ENCODE measurements around the gene CHI3L1.
A peak's percentile ranks its signal among the peaks of the same experiment; 100 is the strongest.

CHI3L1 gene

DNA sequence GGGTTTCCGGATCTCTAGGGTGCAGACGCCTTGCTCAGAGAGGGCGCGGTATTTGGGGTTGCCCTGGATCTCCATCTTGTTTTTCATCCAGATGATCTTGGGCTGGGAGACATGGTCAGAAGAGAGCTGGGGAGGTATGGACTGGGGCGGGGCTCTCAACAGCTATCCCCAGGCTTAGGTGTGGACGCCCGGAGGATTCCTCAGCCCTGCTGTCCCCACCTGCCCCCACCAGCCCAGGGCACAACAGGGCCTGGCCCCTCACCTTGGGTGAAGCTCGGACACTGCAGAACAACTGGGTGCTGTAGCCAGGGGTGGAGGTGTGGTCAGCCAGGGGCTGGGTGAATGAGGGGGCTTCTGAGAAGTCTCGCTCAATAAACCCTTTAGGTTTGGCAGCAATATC is 17.5 kb downstream of the CHI3L1 start:
- DNase-seq (ENCODE audit: low spot score) = no peak

DNA sequence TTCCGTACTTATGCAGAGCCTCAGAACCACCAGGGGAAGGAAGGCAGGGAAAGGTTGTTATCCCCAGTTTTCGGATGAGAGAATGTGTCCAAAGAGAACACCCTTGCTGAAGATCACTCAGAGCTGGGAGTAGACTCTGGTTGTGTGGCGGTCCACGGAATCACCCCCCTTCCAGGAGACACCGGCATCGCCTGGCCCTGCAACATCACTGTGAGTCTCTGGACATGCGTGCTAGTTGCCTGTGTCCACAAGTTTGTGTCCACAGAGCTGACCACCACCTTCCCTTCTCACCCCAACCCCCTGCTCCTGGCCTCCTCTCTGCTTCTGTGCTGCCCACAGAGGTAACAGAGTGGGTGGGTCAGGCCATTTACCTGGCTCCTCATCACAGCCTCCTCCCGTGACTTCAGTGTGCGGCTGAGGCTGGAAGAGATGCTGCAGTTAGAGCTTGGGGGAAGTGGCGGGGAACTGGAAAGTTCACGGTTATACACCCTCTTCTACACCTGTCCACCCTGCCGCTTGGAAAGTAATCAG is 18.2 kb downstream of the CHI3L1 start:
- DNase-seq (ENCODE audit: low spot score) = no peak

DNA sequence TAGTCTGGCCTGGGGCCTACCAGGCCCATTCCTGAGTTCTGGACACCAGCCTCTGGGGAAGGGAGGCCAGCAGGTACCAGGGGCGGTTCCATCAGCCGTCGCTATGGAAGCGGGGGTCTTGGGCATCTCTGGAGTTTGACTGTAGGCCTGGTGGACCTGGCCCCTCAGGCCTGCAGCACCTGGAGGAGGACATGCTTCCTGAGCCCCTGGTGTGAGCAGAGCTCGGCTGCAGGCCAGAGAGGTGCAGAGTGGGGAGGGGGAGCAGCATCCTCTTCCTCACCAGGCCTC is 18.6 kb downstream of the CHI3L1 start:
- no peak for DNase-seq (ENCODE audit: low spot score)

DNA sequence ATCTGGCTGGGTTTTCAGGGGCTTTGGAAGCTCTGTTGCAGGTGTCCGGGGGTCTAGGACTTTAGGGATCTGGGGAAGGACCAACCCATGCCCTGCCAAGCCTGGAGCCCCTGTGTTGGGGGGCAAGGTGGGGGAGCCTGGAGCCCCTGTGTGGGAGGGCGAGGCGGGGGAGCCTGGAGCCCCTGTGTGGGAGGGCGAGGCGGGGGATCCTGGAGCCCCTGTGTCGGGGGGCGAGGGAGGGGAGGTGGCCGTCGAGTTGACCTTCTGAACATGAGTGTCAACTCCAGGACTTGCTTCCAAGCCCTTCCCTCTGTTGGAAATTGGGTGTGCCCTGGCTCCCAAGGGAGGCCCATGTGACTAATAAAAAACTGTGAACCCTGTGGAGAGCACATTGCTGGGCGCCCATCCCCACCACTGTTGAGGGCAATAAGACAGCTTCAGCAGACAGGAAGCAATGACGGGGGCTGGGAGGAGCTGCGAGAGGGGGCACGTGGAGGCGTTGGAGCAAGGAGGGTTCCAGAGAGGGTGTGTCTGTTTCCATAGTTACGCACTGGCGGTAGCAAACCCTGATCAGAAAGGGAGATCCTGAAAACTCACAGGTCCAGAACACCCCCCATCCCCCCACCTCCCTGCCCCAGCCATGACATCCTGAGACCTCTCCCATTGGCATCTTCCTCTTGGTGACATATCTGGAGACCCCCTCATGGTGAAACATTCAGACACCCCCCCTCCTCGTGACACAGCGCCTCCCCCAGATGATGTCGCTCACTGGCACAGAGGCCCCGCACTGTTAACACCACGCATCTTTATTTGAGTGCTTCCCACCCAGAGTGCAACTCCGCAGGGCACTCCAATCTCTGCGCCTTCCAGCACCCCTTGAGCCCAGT is 19.2 kb downstream of the CHI3L1 start:
- DNase-seq (ENCODE audit: low spot score) = no peak

DNA sequence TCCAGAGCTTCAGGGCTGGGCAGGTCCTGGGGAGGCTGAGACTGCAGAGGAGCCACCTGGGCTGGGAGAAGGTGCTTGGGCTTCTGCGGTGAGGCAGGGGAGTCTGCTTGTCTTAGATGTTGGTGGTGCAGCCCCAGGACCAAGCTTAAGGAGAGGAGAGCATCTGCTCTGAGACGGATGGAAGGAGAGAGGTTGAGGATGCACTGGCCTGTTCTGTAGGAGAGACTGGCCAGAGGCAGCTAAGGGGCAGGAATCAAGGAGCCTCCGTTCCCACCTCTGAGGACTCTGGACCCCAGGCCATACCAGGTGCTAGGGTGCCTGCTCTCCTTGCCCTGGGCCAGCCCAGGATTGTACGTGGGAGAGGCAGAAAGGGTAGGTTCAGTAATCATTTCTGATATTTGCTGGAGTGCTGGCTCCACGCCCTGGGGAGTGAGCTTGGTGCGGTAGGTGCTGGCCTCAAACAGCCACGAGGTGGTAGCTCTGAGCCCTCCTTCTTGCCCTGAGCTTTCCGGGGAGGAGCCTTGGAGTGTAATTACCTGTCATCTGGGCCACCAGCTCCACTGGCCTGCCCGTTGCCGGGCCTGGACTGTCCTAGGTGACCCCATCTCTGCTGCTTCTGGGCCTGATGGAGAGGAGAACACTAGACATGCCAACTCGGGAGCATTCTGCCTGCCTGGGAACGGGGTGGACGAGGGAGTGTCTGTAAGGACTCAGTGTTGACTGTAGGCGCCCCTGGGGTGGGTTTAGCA is 20.1 kb downstream of the CHI3L1 start:
- peak; percentile 63 for DNase-seq (ENCODE audit: low spot score)

DNA sequence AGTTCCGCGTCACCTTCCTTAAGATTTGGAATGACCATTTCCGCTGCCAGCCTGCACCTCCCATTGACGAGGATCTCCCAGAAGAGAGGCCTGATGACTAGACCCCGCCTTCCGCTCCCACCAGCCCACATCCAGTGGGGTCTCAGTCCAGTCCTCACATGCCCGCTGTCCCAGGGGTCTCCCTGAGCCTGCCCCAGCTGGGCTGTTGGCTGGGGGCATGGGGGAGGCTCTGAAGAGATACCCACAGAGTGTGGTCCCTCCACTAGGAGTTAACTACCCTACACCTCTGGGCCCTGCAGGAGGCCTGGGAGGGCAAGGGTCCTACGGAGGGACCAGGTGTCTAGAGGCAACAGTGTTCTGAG is 20.7 kb downstream of the CHI3L1 start:
- no peak for DNase-seq (ENCODE audit: low spot score)

DNA sequence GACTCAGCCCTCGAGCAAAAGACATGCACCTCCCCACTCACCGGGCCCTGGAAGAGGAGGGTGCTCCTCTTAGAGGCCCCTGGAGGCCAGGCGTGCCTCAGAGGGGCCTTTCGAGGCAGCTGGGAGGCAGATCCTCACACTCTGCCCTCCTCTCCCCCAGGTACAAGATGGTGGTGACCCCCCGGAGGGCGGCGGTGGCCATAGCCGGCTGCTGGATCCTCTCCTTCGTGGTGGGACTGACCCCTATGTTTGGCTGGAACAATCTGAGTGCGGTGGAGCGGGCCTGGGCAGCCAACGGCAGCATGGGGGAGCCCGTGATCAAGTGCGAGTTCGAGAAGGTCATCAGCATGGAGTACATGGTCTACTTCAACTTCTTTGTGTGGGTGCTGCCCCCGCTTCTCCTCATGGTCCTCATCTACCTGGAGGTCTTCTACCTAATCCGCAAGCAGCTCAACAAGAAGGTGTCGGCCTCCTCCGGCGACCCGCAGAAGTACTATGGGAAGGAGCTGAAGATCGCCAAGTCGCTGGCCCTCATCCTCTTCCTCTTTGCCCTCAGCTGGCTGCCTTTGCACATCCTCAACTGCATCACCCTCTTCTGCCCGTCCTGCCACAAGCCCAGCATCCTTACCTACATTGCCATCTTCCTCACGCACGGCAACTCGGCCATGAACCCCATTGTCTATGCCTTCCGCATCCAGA is 21.3 kb downstream of the CHI3L1 start:
- no peak for DNase-seq (ENCODE audit: low spot score)

DNA sequence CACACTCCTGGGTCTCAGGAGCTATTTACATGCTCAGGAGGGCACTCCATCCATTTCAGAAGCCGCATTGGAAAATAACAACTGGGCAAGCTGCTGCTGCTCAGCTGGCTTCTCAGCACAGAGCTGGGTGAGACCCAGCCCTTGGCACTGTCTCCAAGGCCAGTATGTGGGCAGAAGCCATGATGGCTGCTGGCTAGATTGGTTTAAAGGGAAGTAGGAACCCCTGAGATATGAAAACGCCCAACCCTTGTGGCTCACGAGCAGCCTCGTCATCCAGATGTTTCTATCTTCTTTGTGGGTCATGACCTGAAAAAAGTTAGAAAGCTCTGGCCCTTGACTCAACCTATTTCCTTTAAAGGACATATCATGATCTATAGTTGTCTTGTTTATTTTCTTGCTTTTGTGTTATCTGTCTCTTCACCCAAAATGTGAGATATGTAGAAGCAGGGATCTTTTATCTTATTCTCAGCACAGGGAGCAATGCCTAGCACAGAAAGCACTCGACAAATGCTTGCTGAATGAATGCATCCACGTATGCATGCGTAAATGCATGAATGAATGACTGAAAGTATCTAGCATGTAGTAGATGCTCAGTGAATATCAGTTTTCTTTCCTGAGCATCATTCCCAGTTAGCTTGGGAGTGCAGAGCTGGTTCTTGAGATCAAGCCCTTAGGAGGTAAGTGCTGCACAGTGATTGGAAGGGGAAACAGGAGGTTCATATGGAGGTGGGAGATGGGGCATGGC is 22.4 kb downstream of the CHI3L1 start:
- no peak for DNase-seq (ENCODE audit: low spot score)

DNA sequence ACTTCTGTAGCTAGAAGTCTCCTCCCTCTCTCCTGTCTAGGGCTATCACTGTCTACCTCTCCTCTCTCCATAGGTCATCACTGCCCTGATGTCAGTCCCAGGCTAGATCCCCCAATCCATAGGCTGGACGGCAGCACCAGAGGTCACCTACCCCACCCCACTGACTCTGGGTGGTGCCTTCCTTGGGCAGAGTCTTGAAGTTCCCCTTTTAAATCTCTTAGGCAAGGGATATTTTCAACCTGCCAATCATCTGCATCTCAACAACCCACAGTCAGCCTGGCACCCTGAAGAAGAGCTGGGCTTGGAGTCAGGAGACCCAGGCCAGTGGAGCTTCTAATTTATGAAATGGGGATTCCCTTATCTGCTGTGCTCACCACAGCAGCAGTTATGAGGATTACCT is 24.1 kb downstream of the CHI3L1 start:
- no peak for DNase-seq (ENCODE audit: low spot score)

DNA sequence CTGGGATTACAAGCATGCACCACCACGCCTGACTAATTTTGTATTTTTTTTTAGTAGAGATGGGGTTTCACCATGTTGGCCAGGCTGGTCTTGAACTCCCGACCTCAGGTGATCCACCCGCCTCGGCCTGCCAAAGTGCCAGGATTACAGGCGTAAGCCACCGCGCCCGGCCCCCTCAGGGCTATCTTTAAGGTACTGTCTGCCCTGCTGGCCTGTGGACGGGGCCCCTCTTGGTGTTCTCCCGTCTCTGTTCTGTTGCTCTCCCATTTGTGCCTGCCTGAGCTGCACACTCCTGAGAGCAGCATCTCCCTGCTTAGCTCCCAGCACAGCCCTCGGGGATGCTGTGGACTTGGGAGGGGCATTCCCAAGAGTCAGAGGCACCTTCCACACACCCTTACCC is 24.8 kb downstream of the CHI3L1 start:
- DNase-seq (ENCODE audit: low spot score) = no peak

DNA sequence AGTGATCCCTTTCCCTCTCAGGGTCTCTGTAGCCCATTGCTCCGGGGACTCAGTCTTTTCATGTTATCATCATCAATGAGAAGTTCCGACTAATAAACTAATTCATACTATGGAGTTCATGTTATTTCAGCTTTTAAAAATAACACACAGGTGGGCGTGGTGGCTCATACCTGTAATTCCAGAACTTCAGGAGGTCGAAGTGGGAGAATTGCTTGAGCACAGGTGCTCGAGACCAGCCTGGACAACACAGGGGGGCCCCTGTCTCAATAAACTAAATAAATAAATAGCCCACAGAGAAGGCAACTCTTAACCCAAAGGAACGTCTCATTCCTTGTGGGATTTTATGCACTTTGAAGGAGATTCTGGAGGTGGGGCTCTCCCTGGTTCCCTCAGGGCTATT is 25.3 kb downstream of the CHI3L1 start:
- no peak for DNase-seq (ENCODE audit: low spot score)

DNA sequence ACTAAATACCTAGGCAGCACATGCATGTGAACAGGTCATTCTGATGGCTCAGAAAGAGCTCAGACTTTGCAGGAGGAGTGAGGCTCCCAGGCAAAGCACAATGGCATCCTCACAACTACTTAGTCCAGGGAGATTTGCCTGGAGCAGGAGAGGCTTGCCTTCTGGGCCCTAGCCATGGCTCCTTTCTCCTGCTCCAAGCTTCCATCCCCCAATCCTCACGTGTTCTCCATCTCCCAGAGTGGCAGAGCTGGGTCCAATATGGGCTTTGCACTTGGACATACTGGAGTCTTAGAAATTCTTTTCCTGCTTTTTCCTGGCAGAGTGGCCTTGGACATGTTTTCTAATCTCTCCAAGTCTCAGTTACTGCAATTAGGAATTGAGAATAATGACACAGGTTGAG is 26.7 kb downstream of the CHI3L1 start:
- DNase-seq (ENCODE audit: low spot score) = no peak

DNA sequence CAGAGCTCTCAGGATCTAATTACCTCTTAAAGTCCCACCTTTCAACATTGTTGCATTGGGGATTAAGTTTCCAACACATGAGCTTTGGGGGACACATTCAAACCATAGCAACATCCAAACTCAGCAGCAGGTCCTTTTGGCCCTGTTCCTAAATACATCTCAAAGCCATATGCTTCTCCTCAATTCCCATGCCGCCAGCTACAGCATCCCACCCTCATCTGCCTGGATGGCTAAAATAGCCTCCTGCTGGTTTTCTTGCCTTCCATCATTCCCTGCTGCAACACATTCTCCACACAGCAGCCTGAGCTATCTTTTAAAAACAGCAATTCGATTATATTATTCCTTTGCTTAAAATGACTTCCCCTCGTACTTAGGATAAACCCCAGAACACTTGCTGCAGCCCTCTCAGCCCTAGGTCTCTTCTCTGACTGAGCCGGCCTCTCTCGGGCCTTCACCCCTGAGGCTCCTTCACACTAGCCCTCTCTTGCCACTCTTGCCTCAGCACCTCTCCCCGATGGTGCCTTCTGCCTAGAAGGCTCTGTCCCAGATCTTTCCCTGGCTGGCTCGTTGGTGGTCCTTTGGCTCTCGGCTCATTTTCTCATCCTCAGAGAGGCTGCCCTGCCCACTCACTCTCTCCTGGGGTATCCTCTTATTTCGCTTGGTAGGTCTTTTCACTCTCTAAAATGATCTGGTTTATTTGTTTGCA is 27.4 kb downstream of the CHI3L1 start:
- no peak for DNase-seq (ENCODE audit: low spot score)

DNA sequence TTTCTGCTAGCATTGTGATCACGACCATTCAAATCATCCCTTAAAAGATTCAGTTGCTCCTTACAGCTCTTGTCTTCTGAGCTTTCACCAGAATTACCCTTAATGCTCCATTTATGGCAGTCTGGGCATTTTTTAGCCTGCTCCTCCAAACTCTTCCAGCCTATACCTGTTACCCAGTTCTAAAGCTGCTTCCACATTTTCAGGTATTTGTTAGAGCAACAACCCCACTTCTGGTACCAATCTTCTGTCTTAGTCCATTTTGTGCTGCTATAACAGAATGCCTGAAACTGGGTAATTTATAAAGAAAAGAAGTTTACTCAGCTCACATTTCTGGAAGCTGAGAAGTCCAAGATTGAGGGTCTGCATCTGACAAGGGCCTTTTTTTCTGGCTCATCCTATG is 28.1 kb downstream of the CHI3L1 start:
- DNase-seq (ENCODE audit: low spot score) = no peak

DNA sequence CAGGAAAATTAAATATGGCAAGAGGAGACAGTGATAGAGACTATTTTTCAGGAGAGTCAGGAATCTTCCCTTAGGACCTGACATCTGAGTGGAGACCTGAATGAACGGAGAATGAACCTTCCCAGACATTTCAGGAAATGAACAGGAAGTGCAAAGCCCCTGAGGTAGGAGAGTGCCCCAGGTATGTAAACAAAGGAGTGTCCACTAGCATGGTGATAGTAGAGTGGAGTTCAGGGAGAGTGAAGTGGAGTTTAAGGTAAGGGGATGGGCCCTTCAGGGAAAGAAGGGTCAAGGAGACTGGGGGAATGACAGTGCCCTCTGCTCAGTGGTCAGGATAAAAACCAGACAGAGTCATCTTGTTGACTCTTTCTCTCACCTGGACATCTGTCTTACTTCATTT is 30.2 kb downstream of the CHI3L1 start:
- DNase-seq (ENCODE audit: low spot score) = no peak

DNA sequence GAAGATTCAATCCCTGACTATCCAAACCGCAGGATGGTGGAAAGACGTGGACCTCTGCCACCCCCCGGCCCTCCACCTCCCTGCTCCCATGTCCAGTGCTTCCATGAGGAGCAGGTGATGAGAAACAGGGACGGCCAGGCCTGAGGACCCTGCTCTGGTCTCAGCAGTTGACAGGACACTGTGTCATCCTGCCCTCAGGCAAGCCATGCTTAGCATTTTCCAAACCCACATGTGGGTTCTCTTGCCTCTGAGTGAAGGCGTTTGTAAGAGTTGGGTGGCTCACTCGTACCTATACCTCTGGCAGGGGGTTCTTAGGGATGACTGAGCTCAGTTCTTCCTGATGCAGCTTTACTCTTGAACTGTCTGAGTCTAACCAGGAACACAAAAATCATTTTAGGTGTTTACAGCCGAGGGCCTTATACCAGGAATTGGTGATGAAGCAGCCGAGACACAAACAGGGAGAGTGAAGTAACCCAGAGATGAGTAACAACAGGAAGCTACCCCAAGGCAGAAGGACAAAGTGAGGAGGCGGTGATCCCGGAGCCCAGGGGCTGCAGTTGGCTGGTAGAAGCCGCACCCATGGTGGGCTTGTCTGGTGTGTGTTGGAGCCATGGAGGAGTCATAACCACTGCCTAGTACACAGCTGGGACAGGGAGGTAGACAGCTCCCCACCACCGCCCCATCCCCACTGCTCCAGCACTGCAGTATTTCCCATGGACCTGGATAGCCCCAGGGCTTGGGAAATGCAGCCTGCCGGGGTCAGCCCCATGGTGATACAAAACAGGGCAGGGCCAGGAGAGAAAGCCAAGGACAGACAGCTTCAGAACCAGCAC is 32.3 kb downstream of the CHI3L1 start:
- DNase-seq (ENCODE audit: low spot score) = no peak

DNA sequence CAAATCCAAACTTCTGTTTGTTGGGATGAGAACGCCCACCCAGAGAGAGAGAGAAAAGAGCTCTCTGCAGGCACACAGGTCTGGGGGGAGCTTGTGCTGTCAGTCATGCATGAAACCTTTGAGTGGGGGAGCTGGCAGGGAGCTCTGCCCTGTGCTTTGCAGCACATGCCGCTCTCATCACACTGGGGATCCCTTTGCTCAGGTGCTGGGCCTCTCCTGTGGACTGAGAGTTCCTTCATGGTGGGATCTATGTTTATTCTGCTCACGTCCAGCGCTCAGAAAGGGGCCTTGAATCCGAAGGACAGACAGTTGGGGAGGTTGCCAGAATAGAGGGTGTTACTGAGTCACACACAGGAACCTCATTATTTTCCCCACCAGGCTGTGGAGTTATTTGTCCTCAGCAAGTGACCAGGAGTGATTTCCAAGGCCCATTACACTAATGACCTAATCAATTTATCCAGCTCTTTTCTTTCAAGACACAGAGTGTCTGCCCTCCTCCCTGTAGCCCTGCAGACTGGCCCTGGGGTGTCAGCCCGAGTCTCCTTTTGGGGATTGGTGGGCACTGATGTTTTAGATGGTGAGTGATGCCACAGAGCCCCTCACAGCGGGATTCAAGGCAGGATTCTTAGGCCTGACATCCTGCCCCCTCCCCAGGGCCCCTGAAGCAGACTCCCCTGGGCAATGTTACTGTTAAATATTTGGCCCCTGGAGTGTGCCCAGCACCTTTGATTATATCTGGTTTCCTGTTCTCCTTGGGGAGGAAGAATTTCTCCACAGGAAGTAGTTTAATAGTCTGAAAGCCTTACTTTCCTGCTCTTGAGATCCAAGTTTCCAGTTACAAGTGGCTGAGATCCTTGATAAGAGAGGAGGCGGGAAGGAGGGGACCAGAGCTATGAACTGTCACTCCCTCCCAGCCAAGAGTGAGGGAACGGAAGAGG is 33.2 kb downstream of the CHI3L1 start:
- no peak for DNase-seq (ENCODE audit: low spot score)

DNA sequence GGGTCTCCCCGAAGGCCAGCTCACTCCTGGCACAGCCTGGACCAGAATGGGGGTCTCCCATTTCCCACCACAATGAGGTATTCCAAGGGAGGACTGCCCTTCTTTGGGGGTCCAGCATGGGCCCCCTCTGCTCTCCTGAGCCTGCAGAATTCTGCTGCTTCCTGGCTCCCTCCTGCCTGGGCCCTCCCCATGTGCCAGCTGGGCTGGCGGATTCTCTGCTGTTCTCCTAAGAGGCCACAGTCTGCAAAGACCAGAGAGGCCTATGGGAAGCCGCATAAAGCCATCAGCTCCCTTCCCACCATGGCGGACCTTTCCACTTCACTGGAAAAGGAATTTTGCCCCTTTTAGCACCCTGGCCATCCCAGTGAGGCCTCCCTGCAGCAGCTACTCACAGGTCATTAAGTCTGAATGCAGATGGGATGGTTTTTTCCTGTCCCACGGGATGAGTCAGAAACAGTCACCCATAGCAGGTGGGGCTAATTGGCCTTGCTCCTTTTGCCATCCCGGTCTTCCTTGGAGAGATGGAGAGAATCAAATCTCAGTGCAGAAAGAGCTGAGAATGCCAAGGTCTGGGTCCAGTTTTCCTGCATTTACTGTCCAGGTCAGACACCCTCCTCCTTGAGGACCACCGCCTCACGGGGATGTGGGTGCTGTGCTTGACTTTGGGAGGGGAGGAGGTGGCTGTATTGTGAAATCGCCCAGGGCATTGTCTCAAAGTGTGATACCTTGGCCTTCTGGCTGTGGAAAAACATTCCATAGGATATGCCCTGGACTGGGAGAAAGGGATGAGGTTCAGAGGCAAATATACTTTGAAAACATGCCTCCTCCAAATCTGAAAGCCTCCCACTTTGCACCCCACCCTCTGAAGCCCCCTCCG is 34.1 kb downstream of the CHI3L1 start:
- no peak for DNase-seq (ENCODE audit: low spot score)

All from cerebellar cortex (tissue), 1 donor.